ENCODE data around the gene ST14. TPM values are rescaled to one million over a fixed set of nuclear protein-coding genes. Genes with fewer than 3 reads are reported as not detected.

ST14 gene
- total RNA-seq, 4 donors from 2014 or later = 71.9 to 109 (median 84.6) TPM

DNA sequence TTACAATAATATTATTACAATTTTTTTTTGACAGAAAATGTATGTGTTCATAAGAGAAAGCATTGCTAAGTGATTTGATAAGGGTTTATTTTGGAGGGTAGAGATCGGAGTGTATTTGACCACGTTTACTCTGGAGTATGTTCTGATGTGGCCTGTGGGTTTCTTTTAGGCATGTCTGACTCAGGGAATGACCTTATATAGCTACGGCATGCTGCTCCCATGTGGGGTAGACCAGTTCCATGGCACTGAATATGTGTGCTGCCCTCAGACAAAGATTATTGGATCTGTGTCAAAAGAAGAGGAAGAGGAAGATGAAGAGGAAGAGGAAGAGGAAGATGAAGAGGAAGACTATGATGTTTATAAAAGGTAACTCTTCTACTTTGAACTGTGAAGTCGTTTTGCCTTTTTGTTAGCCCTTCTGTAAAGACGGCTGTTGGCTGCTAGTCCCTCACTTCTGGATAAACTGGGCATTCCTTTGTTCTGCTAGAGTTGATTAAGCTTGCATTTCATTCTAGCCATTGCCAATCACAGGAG is 38.1 kb upstream of the ST14 start:
- no peak for TF ChIP-seq POLR2A (IDR thresholded peaks at IDR 0.05)
- TF ChIP-seq EP300 (IDR thresholded peaks at IDR 0.05) = no peak
- TF ChIP-seq, protein P1, sequence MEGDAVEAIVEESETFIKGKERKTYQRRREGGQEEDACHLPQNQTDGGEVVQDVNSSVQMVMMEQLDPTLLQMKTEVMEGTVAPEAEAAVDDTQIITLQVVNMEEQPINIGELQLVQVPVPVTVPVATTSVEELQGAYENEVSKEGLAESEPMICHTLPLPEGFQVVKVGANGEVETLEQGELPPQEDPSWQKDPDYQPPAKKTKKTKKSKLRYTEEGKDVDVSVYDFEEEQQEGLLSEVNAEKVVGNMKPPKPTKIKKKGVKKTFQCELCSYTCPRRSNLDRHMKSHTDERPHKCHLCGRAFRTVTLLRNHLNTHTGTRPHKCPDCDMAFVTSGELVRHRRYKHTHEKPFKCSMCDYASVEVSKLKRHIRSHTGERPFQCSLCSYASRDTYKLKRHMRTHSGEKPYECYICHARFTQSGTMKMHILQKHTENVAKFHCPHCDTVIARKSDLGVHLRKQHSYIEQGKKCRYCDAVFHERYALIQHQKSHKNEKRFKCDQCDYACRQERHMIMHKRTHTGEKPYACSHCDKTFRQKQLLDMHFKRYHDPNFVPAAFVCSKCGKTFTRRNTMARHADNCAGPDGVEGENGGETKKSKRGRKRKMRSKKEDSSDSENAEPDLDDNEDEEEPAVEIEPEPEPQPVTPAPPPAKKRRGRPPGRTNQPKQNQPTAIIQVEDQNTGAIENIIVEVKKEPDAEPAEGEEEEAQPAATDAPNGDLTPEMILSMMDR (IDR thresholded peaks at IDR 0.05) = no peak
- no peak for TF ChIP-seq POLR2AphosphoS5 (IDR thresholded peaks at IDR 0.05)
- no peaks in the 10 kb centered on the region for H3K9me3 ChIP-seq
- WGBS = 69% methylated on average over 5 of the region's 5 CpGs
- no peaks in the 10 kb centered on the region for H3K27me3 ChIP-seq
- H3K27ac ChIP-seq = peak overlapping the region; percentile 9
- peaks cover 27% of the 10 kb centered on the region for H3K36me3 ChIP-seq
- no peak for DNase-seq (ENCODE audit: low spot score in 2 of 2)
- H3K4me1 ChIP-seq = peaks cover 16% of the 10 kb centered on the region
- H3K4me3 ChIP-seq = no peak overlapping the region

DNA sequence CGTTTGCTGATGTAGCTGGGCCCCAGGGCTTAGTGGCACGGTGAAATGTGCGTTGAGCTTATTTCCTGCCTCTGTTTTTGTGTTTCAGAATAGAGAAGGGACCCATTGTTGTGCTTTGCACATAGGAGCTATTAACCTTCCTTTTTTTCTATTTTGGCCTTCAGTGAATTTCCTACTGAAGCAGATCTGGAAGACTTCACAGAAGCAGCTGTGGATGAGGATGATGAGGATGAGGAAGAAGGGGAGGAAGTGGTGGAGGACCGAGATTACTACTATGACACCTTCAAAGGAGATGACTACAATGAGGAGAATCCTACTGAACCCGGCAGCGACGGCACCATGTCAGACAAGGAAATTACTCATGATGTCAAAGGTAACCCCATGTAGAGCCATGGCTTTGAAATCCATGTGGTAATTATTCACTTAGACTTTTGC is 37.4 kb upstream of the ST14 start:
- H3K9me3 ChIP-seq = no peaks in the 10 kb centered on the region
- no peak overlapping the region for H3K27ac ChIP-seq
- no peaks in the 10 kb centered on the region for H3K27me3 ChIP-seq
- TF ChIP-seq POLR2A (IDR thresholded peaks at IDR 0.05) = no peak
- no peak for TF ChIP-seq POLR2AphosphoS5 (IDR thresholded peaks at IDR 0.05)
- TF ChIP-seq EP300 (IDR thresholded peaks at IDR 0.05) = no peak
- TF ChIP-seq, protein P1 (IDR thresholded peaks at IDR 0.05) = no peak
- peaks cover 16% of the 10 kb centered on the region for H3K4me1 ChIP-seq
- H3K4me3 ChIP-seq = no peak overlapping the region
- H3K36me3 ChIP-seq = peaks cover 28% of the 10 kb centered on the region
- no peak for DNase-seq (ENCODE audit: low spot score in 2 of 2)
- WGBS = 78% methylated on average over 7 of the region's 7 CpGs

DNA sequence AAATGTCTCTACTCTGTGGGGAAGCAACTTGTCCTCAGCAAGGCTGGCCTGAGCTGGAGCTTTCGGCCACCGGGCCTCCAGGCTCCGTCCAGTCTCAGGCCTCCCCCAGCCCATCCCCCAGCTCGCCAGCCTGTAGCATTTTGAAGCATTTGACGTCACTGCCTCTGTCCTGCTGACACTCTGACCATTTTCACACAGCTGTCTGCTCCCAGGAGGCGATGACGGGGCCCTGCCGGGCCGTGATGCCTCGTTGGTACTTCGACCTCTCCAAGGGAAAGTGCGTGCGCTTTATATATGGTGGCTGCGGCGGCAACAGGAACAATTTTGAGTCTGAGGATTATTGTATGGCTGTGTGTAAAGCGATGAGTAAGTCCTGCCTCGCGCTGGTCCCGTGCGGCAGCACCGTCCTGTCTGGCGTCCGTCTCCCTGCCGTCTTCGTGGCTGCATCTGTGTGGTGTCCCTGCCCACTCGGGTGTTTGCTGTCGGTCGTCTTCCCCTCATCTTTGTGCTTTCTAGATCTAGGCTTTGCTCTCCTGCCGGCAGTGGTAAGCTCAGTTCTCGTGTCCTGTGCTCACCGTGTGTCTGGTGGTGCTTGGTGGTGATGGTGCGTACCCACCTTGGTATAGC is 36.1 kb upstream of the ST14 start:
- TF ChIP-seq, protein P1 (IDR thresholded peaks at IDR 0.05) = no peak
- TF ChIP-seq POLR2A (IDR thresholded peaks at IDR 0.05) = no peak
- no peak for TF ChIP-seq POLR2AphosphoS5 (IDR thresholded peaks at IDR 0.05)
- no peak for TF ChIP-seq EP300 (IDR thresholded peaks at IDR 0.05)
- 92% methylated on average over 32 of the region's 32 CpGs for WGBS
- H3K27me3 ChIP-seq = no peaks in the 10 kb centered on the region
- no peak overlapping the region for H3K27ac ChIP-seq
- no peak overlapping the region for H3K4me3 ChIP-seq
- H3K9me3 ChIP-seq = no peaks in the 10 kb centered on the region
- H3K36me3 ChIP-seq = peaks cover 40% of the 10 kb centered on the region
- H3K4me1 ChIP-seq = peaks cover 16% of the 10 kb centered on the region
- DNase-seq (ENCODE audit: low spot score in 2 of 2) = no peak

DNA sequence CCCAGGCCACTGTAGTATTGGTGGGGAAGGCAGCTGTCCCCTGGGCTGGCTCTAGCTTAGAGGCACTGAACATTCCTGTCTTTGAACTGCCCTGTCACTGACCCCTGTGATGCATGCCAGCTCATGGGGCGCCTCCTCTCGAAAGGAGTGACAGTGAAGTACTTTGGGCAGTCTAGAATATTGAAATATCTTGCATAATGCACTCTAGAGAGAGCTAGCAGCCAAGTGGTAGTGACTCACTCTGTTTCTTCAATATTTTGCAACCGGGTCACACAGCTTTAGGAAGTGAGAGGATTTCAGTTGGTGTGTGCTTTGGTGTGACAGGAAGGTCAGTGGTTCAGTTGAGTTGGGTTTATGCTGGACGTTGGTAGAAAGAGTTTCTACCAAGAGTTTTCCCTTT is 35.5 kb upstream of the ST14 start:
- H3K27me3 ChIP-seq = no peaks in the 10 kb centered on the region
- 14% methylated on average over 4 of the region's 4 CpGs for WGBS
- peak in 1 of 2 donors; percentile 84 for DNase-seq (ENCODE audit: low spot score in 2 of 2)
- TF ChIP-seq EP300 (IDR thresholded peaks at IDR 0.05) (no peak), POLR2A (IDR thresholded peaks at IDR 0.05) (no peak), POLR2AphosphoS5 (IDR thresholded peaks at IDR 0.05) (peak in 2 of 3 donors; percentile 53 to 66)
- TF ChIP-seq, protein P1 (IDR thresholded peaks at IDR 0.05) = no peak
- no peak overlapping the region for H3K4me3 ChIP-seq
- H3K36me3 ChIP-seq = peaks cover 46% of the 10 kb centered on the region
- peak overlapping the region; percentile 11 for H3K27ac ChIP-seq
- H3K4me1 ChIP-seq = peaks cover 16% of the 10 kb centered on the region
- no peaks in the 10 kb centered on the region for H3K9me3 ChIP-seq

DNA sequence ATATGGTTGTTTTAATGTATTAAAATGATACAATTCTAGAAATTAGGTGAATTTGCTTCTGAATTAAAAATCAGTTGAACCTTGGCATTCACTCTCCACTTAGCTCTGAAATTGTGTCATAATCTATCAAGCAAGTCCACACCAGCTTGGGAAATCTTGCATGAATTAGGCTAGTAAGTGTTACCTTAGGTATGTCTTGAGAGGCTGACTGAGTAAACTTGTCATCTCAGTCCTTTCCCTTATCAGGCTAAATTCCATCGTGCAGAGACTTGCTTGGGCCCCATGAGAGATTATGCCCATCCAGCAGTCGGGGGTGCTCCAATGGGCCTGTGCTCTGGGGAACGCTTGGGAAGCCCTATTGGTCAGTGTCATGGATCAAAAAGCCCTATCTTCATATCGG is 33.9 kb upstream of the ST14 start:
- DNase-seq (ENCODE audit: low spot score in 2 of 2) = no peak
- TF ChIP-seq POLR2AphosphoS5 (IDR thresholded peaks at IDR 0.05) (no peak), EP300 (IDR thresholded peaks at IDR 0.05) (no peak), POLR2A (IDR thresholded peaks at IDR 0.05) (no peak)
- TF ChIP-seq, protein P1 (IDR thresholded peaks at IDR 0.05) = no peak
- peaks cover 16% of the 10 kb centered on the region for H3K4me1 ChIP-seq
- no peak overlapping the region for H3K4me3 ChIP-seq
- H3K36me3 ChIP-seq = peaks cover 61% of the 10 kb centered on the region
- no peaks in the 10 kb centered on the region for H3K9me3 ChIP-seq
- H3K27me3 ChIP-seq = no peaks in the 10 kb centered on the region
- no peak overlapping the region for H3K27ac ChIP-seq
- WGBS = 87% methylated on average over 4 of the region's 4 CpGs
